HepG2 (cell line): ENCODE measurements around the gene JTB. TPM values are rescaled to one million over a fixed set of nuclear protein-coding genes. Genes with fewer than 3 reads are reported as not detected.

Experiments
- ATAD3A ChIP-seq: sonication (generic); formaldehyde crosslinking; IDR thresholded peaks from 2 replicates; pipeline ENCODE4 v1.4.0; 2020; ENCODE audit warnings: missing genetic modification reagents
- BRCA1 ChIP-seq: sonication (generic); formaldehyde crosslinking; IDR thresholded peaks from 2 replicates; pipeline ENCODE4 v1.4.0; 2020; ENCODE audit warnings: missing genetic modification reagents
- BRD4 ChIP-seq: sonication (generic); formaldehyde crosslinking; IDR thresholded peaks from 2 replicates; pipeline ENCODE4 v1.4.0; 2020; ENCODE audit warnings: missing genetic modification reagents
- CBFB ChIP-seq: sonication (generic); formaldehyde crosslinking; IDR thresholded peaks from 2 replicates; pipeline ENCODE4 v1.4.0; 2020; ENCODE audit warnings: missing genetic modification reagents
- CEBPG ChIP-seq: IDR thresholded peaks from 2 replicates; pipeline ENCODE4 v1.6.1; 2016
- GATAD1 ChIP-seq: IDR thresholded peaks from 2 replicates; pipeline ENCODE4 v1.6.1; 2016; ENCODE audit warnings: missing genetic modification reagents, missing compliant biosample characterization
- HMG20B ChIP-seq: conservative IDR thresholded peaks from 2 replicates; pipeline ENCODE4 v1.6.1; 2016; ENCODE audit warnings: missing genetic modification reagents, missing compliant biosample characterization
- HNF4G ChIP-seq, 2 experiments: sonication (generic) in 1 of 2; formaldehyde crosslinking in 1 of 2; IDR thresholded peaks; 2 replicates each; pipeline versions ENCODE4 v1.4.0 to v1.6.1; 2011 to 2020; ENCODE audit warnings: borderline replicate concordance in 2 of 2, low read depth in 2 of 2, mild to moderate bottlenecking in 2 of 2, low read length in 1 of 2, missing genetic modification reagents in 1 of 2, moderate library complexity in 1 of 2
- KMT2A ChIP-seq: sonication (generic); formaldehyde crosslinking; IDR thresholded peaks from 2 replicates; pipeline ENCODE4 v1.4.0; 2020; ENCODE audit warnings: missing genetic modification reagents
- MAFF ChIP-seq: IDR thresholded peaks from 2 replicates; pipeline ENCODE4 v1.6.1; 2011; ENCODE audit warnings: low read depth, low read length, improper control_type of control experiment
- MLXIP ChIP-seq: sonication (generic); formaldehyde crosslinking; IDR thresholded peaks from 2 replicates; pipeline ENCODE4 v1.9.0; 2021; ENCODE audit warnings: missing genetic modification reagents, borderline replicate concordance
- PHF8 ChIP-seq: sonication (generic); formaldehyde crosslinking; IDR thresholded peaks from 2 replicates; pipeline ENCODE4 v1.5.0; 2020; ENCODE audit warnings: missing genetic modification reagents
- REPIN1 ChIP-seq: sonication (generic); formaldehyde crosslinking; IDR thresholded peaks from 2 replicates; pipeline ENCODE4 v1.8.0; 2022; ENCODE audit warnings: missing genetic modification reagents, low read depth, mild to moderate bottlenecking, borderline replicate concordance
- TMF1 ChIP-seq: sonication (generic); formaldehyde crosslinking; IDR thresholded peaks from 2 replicates; pipeline ENCODE4 v1.8.1; 2022; ENCODE audit warnings: low read depth, missing genetic modification reagents
- YEATS4 ChIP-seq: sonication (generic); formaldehyde crosslinking; IDR thresholded peaks from 2 replicates; pipeline ENCODE4 v1.4.0; 2020; ENCODE audit warnings: missing genetic modification reagents, borderline replicate concordance
- ZBTB25 ChIP-seq: IDR thresholded peaks from 2 replicates; pipeline ENCODE4 v1.6.1; 2018; ENCODE audit warnings: missing genetic modification reagents
- ZBTB38 ChIP-seq: sonication (generic); formaldehyde crosslinking; IDR thresholded peaks from 2 replicates; pipeline ENCODE4 v1.5.1; 2020; ENCODE audit warnings: mild to moderate bottlenecking, missing genetic modification reagents
- ZNF276 ChIP-seq: sonication (generic); formaldehyde crosslinking; IDR thresholded peaks from 2 replicates; pipeline ENCODE4 v1.4.0; 2020; ENCODE audit warnings: mild to moderate bottlenecking, low read depth, missing genetic modification reagents
- ZNF292 ChIP-seq: sonication (generic); formaldehyde crosslinking; IDR thresholded peaks from 2 replicates; pipeline ENCODE4 v1.8.1; 2022; ENCODE audit warnings: mild to moderate bottlenecking, low read depth, missing genetic modification reagents, borderline replicate concordance
- ZNF354B ChIP-seq: sonication (generic); formaldehyde crosslinking; IDR thresholded peaks from 2 replicates; pipeline ENCODE4 v1.8.0; 2022; ENCODE audit warnings: mild to moderate bottlenecking, missing genetic modification reagents
- ZNF619 ChIP-seq: sonication (generic); formaldehyde crosslinking; IDR thresholded peaks from 2 replicates; pipeline ENCODE4 v1.4.0; 2020; ENCODE audit warnings: mild to moderate bottlenecking, missing genetic modification reagents
- ZNF713 ChIP-seq: sonication (generic); formaldehyde crosslinking; IDR thresholded peaks from 2 replicates; pipeline ENCODE4 v1.4.0; 2020; ENCODE audit warnings: mild to moderate bottlenecking, missing genetic modification reagents
- ZNF766 ChIP-seq: sonication (generic); formaldehyde crosslinking; IDR thresholded peaks from 2 replicates; pipeline ENCODE4 v1.5.0; 2020; ENCODE audit warnings: missing genetic modification reagents, borderline replicate concordance
- ZZZ3 ChIP-seq: sonication (generic); formaldehyde crosslinking; IDR thresholded peaks from 2 replicates; pipeline ENCODE4 v1.4.0; 2020; ENCODE audit warnings: missing genetic modification reagents, mild to moderate bottlenecking, borderline replicate concordance
- polyA plus RNA-seq, 8 experiments: library from polyadenylated mRNA; depleted of rRNA in 3 of 8; stranded (reverse) in 7 of 8; unstranded in 1 of 8; fragments of >200 nt; fragmentation: Illumina TruSeq in 4 of 8; extraction: Trizol in 4 of 8; gene quantifications; 2 replicates each; pipeline versions ENCODE4 v1.2.1 to v1.2.3, GENCODE V29; 2011 to 2016; ENCODE audit warnings: low read depth in 4 of 8, missing spikeins in 1 of 8, mixed read lengths in 1 of 8; ENCODE audit not compliant: insufficient read depth in 1 of 8
- total RNA-seq, 5 experiments: library from RNA; depleted of rRNA; stranded (reverse); fragments of >200 nt; fragmentation: Illumina TruSeq; extraction: Trizol; gene quantifications; 2 replicates each; pipeline ENCODE4 v1.2.3, GENCODE V29; 2016; ENCODE audit warnings: low read depth in 1 of 5

JTB gene
- total and polyA plus RNA-seq, 2 of the 13 experiments (the other 11 are each of a cell fraction or from before 2014, with no cell fraction given): 96.7 to 99.2 TPM

GRCh38 chr1:153967107-153967999 is 10.1 kb downstream of the JTB start, which contains the start of gene CREB3L4 (continued):
- TF ChIP-seq MAFF: 0 out of 2 replicates have a peak, but pooled peaks have one; percentile 14
- TF ChIP-seq CEBPG: peak; percentile 4; the same call in 1 of the 2 replicates
- peak; percentile 82 for TF ChIP-seq PHF8 (CRISPR knock-in tag)
- peak; percentile 85 for TF ChIP-seq ZBTB25 (CRISPR knock-in tag)
- TF ChIP-seq YEATS4 (CRISPR knock-in tag): peak; percentile 79; the same call in 1 of the 2 replicates
- peak; percentile 86 for TF ChIP-seq KMT2A
- peak; percentile 79 for TF ChIP-seq REPIN1
- TF ChIP-seq CBFB (CRISPR knock-in tag): no peak
- no peak for TF ChIP-seq ATAD3A (CRISPR knock-in tag)
- TF ChIP-seq ZNF713 (CRISPR knock-in tag): no peak; the same call in 1 of the 2 replicates
- TF ChIP-seq ZNF766: peak; percentile 89; the same call in 1 of the 2 replicates
- peak; percentile 87 for TF ChIP-seq ZNF292 (CRISPR knock-in tag)
- TF ChIP-seq ZNF354B (CRISPR knock-in tag): peak; percentile 41; the same call in 1 of the 2 replicates
- TF ChIP-seq BRD4 (CRISPR knock-in tag): 0 out of 2 replicates have a peak, but pooled peaks have one; percentile 48
- TF ChIP-seq ZBTB38: peak; percentile 78; the same call in 1 of the 2 replicates
- no peak for TF ChIP-seq HMG20B (CRISPR knock-in tag)
- TF ChIP-seq MLXIP (CRISPR knock-in tag): no peak
- no peak; the same call in 1 of the 2 replicates for TF ChIP-seq TMF1 (CRISPR knock-in tag)
- TF ChIP-seq ZNF619 (CRISPR knock-in tag): no peak; the same call in 1 of the 2 replicates
- TF ChIP-seq ZZZ3 (CRISPR knock-in tag): 0 out of 2 replicates have a peak, but pooled peaks have one; percentile 24
- TF ChIP-seq HNF4G (IDR thresholded peaks at IDR 0.05; ENCODE audit: borderline replicate concordance, low read depth, low read length): no peak
- TF ChIP-seq HNF4G (CRISPR knock-in tag; IDR thresholded peaks at IDR 0.05; ENCODE audit: borderline replicate concordance, low read depth): no peak
- TF ChIP-seq BRCA1: 0 out of 2 replicates have a peak, but pooled peaks have one; percentile 84
- TF ChIP-seq ZNF276: no peak; the same call in 1 of the 2 replicates
- peak; percentile 43 for TF ChIP-seq GATAD1 (CRISPR knock-in tag)
